Measurements from ENCODE around the gene TMA16.
"Not testable (repeated sequence)": the region's sequence is repeated elsewhere in the genome, so short reads cannot be mapped to it uniquely, and the experiment has no call there.

The TMA16 gene

DNA sequence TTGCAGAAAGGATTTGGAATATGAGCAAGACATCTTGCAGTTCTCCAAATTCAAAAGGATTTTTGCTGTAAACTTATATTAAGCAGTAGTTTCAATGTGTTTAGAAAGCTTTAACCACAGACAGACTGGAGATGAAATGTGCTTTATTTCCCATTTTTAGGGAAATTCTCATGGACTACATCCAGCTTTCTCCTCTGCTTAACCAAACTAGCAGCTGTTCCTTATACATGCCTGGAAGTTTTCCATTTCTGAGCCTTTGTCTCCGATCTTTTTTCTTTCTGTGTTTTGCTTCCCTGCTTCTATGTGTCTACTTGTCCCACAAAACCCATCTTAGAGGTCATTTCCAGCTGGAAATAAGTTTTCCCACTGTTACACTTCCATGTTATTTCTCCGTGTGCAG, 41.6 kb downstream of the TMA16 start:
- no peak for DNase-seq (ENCODE audit: low spot score)
- TF ChIP-seq, protein P1, sequence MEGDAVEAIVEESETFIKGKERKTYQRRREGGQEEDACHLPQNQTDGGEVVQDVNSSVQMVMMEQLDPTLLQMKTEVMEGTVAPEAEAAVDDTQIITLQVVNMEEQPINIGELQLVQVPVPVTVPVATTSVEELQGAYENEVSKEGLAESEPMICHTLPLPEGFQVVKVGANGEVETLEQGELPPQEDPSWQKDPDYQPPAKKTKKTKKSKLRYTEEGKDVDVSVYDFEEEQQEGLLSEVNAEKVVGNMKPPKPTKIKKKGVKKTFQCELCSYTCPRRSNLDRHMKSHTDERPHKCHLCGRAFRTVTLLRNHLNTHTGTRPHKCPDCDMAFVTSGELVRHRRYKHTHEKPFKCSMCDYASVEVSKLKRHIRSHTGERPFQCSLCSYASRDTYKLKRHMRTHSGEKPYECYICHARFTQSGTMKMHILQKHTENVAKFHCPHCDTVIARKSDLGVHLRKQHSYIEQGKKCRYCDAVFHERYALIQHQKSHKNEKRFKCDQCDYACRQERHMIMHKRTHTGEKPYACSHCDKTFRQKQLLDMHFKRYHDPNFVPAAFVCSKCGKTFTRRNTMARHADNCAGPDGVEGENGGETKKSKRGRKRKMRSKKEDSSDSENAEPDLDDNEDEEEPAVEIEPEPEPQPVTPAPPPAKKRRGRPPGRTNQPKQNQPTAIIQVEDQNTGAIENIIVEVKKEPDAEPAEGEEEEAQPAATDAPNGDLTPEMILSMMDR (IDR thresholded peaks at IDR 0.05; ENCODE audit: extremely low read depth, missing control alignments) = no peak

DNA sequence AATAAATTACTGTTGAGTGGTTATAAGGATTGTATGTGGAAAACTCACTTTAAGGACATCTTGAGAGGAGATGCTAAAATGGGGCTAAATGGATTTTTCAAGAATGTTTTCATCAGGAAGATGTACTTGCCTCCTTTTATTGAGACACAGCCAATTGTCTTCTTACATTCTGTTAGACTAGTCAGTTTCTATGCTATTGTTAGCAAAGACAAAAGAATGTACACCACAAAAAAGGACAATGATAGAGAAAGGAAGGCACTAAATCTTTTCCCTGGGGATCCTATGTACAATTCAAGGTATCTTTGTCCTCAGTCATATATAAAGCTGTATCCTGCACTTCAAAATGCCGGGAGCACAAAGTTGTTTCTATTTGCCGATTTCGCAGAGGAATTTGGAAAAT, 42.6 kb downstream of the TMA16 start:
- no peak for DNase-seq (ENCODE audit: low spot score)
- TF ChIP-seq, protein P1 (IDR thresholded peaks at IDR 0.05; ENCODE audit: extremely low read depth, missing control alignments) = no peak

DNA sequence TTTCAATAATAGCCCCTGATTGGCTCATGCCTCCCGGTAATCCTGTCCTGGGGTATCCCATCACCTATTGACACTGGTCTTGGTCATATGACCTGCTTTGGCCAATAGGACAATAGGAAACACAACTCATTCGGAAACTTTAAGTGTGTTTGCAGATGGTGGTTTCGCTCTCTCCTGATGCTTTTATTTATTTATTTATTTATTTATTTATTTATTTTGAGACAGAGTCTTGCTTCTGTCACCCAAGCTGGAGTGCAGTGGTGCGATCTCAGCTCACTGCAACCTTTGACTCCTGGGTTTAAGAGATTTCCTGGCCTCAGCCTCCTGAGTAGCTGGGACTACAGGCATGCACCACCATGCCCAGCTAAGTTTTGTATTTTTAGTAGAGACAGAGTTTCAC, 44.3 kb downstream of the TMA16 start:
- not testable (repeated sequence) for DNase-seq (ENCODE audit: low spot score)

DNA sequence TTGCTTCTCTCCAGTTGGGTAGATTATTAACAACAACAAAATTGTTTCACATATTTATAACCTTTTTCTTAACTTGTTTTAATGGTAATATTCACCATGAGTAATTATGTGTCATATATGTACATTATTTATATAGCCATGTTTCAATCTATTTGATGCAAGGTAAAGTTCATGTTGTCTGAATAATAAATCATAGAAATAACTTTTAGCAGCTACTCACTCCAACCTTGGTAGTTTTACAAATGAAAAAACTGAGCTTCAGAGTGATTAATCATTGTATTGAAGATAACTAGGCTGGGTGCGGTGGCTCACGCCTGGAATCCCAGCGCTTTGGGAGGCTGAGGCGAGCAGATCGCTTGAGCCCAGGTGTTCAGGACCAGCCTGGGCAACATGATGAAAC, 46.0 kb downstream of the TMA16 start:
- TF ChIP-seq, protein P1 (IDR thresholded peaks at IDR 0.05; ENCODE audit: extremely low read depth, missing control alignments) = no peak
- no peak for DNase-seq (ENCODE audit: low spot score)

DNA sequence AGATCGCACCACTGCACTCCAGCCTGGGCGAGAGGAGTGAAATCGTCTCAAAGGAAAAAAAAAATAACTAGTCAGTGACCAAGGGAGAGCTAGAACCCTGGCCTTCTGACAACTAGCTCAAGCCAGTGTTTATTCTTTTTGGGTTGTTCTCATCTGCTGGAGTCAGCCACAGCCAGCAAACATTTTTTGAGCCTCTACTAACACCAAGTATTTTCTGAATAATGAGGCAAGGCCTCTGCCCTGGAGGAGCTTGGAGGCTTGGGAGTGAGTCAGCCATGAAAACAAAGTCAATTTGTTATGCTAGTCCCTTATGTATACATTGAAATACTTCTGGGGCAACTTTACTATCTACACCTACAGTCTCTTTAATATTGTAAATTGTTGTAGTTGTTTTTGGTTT, 46.5 kb downstream of the TMA16 start:
- DNase-seq (ENCODE audit: low spot score) = no peak
- TF ChIP-seq, protein P1 (IDR thresholded peaks at IDR 0.05; ENCODE audit: extremely low read depth, missing control alignments) = no peak

DNA sequence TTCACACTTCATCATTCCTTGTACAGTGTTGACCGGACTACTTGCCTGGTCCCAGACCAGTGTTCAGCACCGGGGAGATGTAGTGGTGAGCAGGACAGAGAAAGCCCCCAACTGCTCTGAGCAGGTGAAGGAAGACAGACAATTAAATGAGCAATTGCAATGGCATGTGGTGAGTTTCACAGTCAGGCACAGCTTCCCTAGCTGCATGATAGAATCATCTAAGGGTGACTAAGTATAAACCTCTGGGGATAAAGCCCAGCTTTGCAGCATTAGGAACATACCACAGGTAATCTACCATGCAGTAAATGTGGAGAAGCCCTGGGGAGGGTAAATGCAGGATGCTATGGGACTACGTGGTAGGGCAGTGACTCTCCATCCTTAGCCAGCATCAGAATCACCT, 47.8 kb downstream of the TMA16 start:
- DNase-seq (ENCODE audit: low spot score) = no peak
- TF ChIP-seq, protein P1 (IDR thresholded peaks at IDR 0.05; ENCODE audit: extremely low read depth, missing control alignments) = no peak

DNA sequence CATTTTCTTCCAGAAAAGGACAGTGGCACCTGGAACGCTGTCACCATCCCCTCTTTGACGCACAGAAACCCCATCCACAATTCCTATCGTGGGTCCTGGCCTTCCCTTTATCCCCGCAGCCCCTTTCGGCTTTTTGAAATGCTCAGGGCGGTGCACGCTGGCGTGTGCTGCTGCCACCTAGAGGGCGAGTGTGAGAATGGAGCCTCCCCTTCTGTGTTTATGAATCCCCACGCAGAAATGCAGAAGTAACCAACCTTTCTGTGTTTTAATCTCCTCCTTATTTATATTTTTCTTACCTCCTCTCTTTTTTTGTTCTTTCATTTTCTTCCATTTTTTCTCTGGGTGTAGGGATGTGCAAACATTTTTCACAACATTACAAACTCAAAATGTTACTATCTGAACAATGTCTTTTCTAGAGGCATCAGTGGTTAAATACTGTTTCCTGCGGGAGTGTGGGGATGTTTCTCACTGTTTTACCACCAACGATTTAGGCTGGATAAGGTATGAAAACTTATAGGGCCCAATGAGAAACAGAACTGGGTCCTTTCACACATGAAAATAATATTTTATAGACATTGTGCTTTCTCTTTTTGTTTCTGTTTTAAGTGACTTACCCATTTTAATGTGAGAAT, 50.0 kb downstream of the TMA16 start:
- DNase-seq (ENCODE audit: low spot score) = peak; percentile 71
- TF ChIP-seq, protein P1 (IDR thresholded peaks at IDR 0.05; ENCODE audit: extremely low read depth, missing control alignments) = peak; percentile 90

DNA sequence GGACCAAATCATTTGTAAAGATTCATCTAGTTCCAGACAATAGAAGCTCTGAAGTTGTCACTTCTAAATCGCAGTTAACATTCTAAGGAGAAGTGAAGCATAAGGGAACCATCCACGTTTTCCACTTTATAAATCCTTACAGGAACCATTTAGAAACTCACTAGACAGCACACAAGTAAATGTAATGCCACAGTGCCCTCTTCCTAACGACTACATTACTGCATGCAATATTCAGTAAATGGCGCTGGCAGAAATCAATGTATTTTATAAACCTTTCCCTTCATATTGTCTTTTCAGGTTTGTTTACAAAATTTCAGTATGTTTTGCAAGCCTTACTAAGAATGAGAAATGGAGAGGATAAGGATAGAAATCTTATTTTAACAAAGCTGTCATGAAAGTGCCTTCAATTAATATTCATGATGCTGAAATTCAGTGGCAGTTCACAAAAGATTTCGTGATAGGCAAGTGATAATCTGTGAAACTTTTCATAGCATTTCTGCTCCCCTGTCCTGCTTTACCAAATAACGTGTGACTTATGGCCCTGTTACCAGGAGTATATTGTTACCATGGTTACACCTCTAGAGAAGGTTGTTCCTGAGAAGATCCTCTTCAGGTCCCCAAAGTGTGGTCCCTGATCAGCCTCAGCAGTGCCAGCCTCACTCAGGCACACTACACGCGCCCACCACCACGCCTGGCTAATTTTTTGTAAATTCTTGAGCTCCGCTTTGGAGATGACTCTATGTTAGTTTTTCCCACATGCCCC, 54.2 kb downstream of the TMA16 start:
- TF ChIP-seq, protein P1 (IDR thresholded peaks at IDR 0.05; ENCODE audit: extremely low read depth, missing control alignments) = peak; percentile 63
- DNase-seq (ENCODE audit: low spot score) = no peak
